BLaER1 (cell line): ENCODE data around the gene GIGYF2.

Source experiments
- H3K27ac ChIP-seq: shearing (Covaris generic); formaldehyde crosslinking; 2 replicates; pipeline ENCODE4 v1.8.1; 2022
- H3K27me3 ChIP-seq: shearing (Covaris generic); formaldehyde crosslinking; 2 replicates; pipeline ENCODE4 v1.8.1; 2022
- H3K36me3 ChIP-seq: shearing (Covaris generic); formaldehyde crosslinking; 2 replicates; pipeline ENCODE4 v1.8.1; 2022
- H3K4me1 ChIP-seq: shearing (Covaris generic); formaldehyde crosslinking; 2 replicates; pipeline ENCODE4 v1.8.1; 2022
- H3K4me2 ChIP-seq: shearing (Covaris generic); formaldehyde crosslinking; 2 replicates; pipeline ENCODE4 v1.8.1; 2022
- H3K4me3 ChIP-seq: shearing (Covaris generic); formaldehyde crosslinking; 2 replicates; pipeline ENCODE4 v1.8.1; 2022
- H3K9ac ChIP-seq: shearing (Covaris generic); formaldehyde crosslinking; 2 replicates; pipeline ENCODE4 v1.8.1; 2022
- H3K9me3 ChIP-seq: shearing (Covaris generic); formaldehyde crosslinking; 2 replicates; pipeline ENCODE4 v1.8.1; 2022
- H4K20me1 ChIP-seq: shearing (Covaris generic); formaldehyde crosslinking; 2 replicates; pipeline ENCODE4 v1.8.1; 2022
- Cebpa-rat ChIP-seq: shearing (Covaris generic); IDR thresholded peaks from 2 replicates; pipeline ENCODE4 v1.8.1; 2022

Gene GIGYF2

DNA sequence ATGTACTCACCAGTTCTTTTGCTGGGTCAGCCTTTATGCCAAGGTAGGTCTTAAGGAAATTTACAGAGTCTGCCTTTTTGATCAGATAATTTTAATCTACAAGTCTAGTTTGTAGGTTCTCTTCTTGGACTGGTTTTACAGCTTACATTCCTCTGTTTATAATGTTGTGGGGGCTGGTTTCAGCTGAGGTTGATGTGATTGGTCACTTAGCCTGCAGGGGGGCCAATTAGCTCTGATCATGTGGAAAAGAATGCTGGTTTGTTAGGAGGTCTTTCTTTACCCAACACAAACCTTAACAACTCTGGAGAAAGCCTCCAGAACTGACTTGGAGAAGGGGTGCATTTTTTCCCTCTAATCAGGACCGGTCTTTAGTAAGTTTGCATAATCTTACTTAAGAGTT is 79.3 kb downstream of the GIGYF2 start, which contains the start of gene KCNJ13:
KCNJ13 (minus strand) TSS at position 131 of the 400 bp plus-strand sequence. CDS start 5,203 bp downstream, outside the sequence.
- peaks cover 17% of the 10 kb centered on the region for H3K4me1 ChIP-seq
- no peak within 1 kb of the TSS for H3K4me2 ChIP-seq
- TF ChIP-seq Cebpa-rat, result no peak
- H3K4me3 ChIP-seq, result no peak within 1 kb of the TSS
- no peaks in the 10 kb centered on the region for H3K9me3 ChIP-seq
- peaks cover 35% of the 10 kb centered on the region; the same call in 1 of the 2 replicates for H3K36me3 ChIP-seq
- no peak within 1 kb of the TSS for H3K27ac ChIP-seq
- H4K20me1 ChIP-seq, result no peaks in the 10 kb centered on the region
- no peak within 1 kb of the TSS for H3K9ac ChIP-seq
- H3K27me3 ChIP-seq, result no peaks in the 10 kb centered on the region

DNA sequence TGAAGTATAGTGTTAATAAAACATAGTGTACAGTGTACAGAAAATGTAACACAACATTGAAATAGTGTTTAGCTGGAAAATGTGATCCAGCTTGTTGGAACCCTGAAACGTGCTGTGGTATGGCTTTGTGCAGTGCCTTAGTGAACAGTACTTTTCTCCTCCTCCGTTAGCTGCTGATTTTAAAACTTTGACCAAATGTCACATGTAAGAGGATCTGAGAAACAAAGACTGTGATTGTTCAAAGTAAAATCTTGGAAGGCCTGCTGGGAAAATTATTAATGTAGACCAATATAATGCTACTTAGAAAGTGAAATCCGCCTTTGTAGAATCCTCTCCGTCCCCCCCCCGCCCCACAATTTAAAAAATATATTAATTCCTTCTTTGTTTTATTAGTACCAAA is 80.1 kb downstream of the GIGYF2 start:
- Histone ChIP-seq H3K9me3 (no peaks in the 10 kb centered on the region), H3K4me3 (no peak overlapping the region), H3K27me3 (no peaks in the 10 kb centered on the region), H3K36me3 (peaks cover 35% of the 10 kb centered on the region; the same call in 1 of the 2 replicates), H4K20me1 (no peaks in the 10 kb centered on the region), H3K4me2 (no peak overlapping the region), H3K9ac (no peak overlapping the region), H3K27ac (no peak overlapping the region), H3K4me1 (peaks cover 9% of the 10 kb centered on the region)
- TF ChIP-seq Cebpa-rat, result no peak

GRCh38 chr2:232779465-232779864 is 82.3 kb downstream of the GIGYF2 start:
- TF ChIP-seq Cebpa-rat, result no peak
- H3K9me3 ChIP-seq, result no peaks in the 10 kb centered on the region
- H3K27me3 ChIP-seq, result no peaks in the 10 kb centered on the region
- no peak overlapping the region for H3K27ac ChIP-seq
- H3K36me3 ChIP-seq, result peaks cover 36% of the 10 kb centered on the region
- H3K9ac ChIP-seq, result no peak overlapping the region
- no peaks in the 10 kb centered on the region for H3K4me1 ChIP-seq
- H3K4me2 ChIP-seq, result no peak overlapping the region
- no peak overlapping the region for H3K4me3 ChIP-seq
- H4K20me1 ChIP-seq, result no peaks in the 10 kb centered on the region

DNA sequence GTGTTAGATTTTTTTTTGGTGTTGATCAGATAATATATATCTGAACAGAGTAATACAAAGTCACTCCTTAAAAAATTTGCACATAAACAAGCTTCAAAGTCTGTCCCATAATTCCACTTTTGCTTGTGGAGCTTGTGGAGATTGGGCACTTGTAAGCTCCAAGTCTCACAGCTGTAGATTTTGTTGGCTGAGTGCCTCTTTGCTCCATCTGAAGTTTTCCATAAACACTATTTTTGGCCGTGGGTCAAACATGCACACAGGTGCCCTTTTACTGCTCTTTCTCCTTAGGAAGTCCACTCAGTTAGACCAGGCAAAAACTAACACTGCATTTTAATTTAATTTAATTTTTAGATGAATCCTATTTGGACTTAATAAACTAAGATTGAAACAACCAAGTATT is 82.8 kb downstream of the GIGYF2 start:
- H3K4me1 ChIP-seq, result no peaks in the 10 kb centered on the region
- no peaks in the 10 kb centered on the region for H3K27me3 ChIP-seq
- no peak overlapping the region for H3K4me3 ChIP-seq
- no peak overlapping the region for H3K27ac ChIP-seq
- H3K9me3 ChIP-seq, result no peaks in the 10 kb centered on the region
- peaks cover 40% of the 10 kb centered on the region for H3K36me3 ChIP-seq
- H4K20me1 ChIP-seq, result no peaks in the 10 kb centered on the region
- H3K4me2 ChIP-seq, result no peak overlapping the region
- H3K9ac ChIP-seq, result no peak overlapping the region
- no peak for TF ChIP-seq Cebpa-rat

DNA sequence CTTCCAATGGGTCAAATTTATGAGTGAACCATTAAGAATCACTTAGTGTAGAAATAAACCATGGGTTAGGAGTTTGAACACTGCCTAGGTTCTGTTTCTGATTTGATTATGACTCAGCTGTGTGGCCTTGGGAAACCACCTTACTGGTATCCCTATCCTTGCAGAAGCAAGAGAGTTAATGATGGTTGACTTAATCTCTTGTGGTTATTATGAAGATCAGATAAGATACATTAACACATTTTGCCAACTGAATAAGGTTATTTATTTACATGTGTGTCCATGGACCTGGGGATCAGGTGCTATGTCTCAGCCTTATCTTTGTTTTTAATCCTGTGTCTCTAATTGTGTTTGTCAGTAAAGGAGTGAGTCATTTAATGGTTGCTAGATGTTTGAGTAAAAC is 84.6 kb downstream of the GIGYF2 start:
- no peaks in the 10 kb centered on the region for H3K4me1 ChIP-seq
- H3K27ac ChIP-seq, result no peak overlapping the region
- H3K27me3 ChIP-seq, result no peaks in the 10 kb centered on the region
- H3K9me3 ChIP-seq, result no peaks in the 10 kb centered on the region
- no peak overlapping the region for H3K9ac ChIP-seq
- no peak overlapping the region for H3K4me3 ChIP-seq
- no peak for TF ChIP-seq Cebpa-rat
- peaks cover 48% of the 10 kb centered on the region for H3K36me3 ChIP-seq
- H3K4me2 ChIP-seq, result no peak overlapping the region
- H4K20me1 ChIP-seq, result no peaks in the 10 kb centered on the region

GRCh38 chr2:232783278-232783677 is 86.1 kb downstream of the GIGYF2 start:
- H3K27me3 ChIP-seq, result no peaks in the 10 kb centered on the region
- no peak overlapping the region for H3K27ac ChIP-seq
- H3K4me3 ChIP-seq, result no peak overlapping the region
- H3K4me2 ChIP-seq, result no peak overlapping the region
- H3K4me1 ChIP-seq, result no peaks in the 10 kb centered on the region
- no peak for TF ChIP-seq Cebpa-rat
- H3K36me3 ChIP-seq, result peaks cover 56% of the 10 kb centered on the region
- no peaks in the 10 kb centered on the region for H4K20me1 ChIP-seq
- no peak overlapping the region for H3K9ac ChIP-seq
- no peaks in the 10 kb centered on the region for H3K9me3 ChIP-seq

DNA sequence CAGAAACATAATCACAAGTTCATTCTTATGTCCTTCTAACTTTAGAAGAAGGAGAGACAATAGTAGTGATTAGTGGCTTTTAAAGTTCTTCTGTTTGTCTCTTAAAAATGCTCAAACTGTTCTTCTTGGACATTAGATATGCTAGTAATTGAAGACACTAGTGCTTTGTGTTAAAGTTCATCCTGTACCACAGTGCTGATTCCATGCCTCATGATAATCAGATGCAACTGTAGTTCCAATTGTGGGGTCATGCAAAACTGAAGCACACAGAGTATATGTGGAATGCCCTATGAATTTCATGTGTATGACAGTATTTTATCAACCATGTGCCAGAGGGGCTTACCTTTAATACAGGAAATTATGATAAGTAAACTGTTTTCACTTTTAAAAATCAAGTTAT is 90.7 kb downstream of the GIGYF2 start:
- no peaks in the 10 kb centered on the region for H3K9me3 ChIP-seq
- H3K4me3 ChIP-seq, result no peak overlapping the region
- H3K4me1 ChIP-seq, result no peaks in the 10 kb centered on the region
- no peaks in the 10 kb centered on the region for H4K20me1 ChIP-seq
- TF ChIP-seq Cebpa-rat, result no peak
- H3K9ac ChIP-seq, result no peak overlapping the region
- H3K27me3 ChIP-seq, result no peaks in the 10 kb centered on the region
- no peak overlapping the region for H3K27ac ChIP-seq
- H3K4me2 ChIP-seq, result no peak overlapping the region
- peaks cover 80% of the 10 kb centered on the region for H3K36me3 ChIP-seq

GRCh38 chr2:232789082-232789481 is 92.0 kb downstream of the GIGYF2 start:
- TF ChIP-seq Cebpa-rat, result no peak
- Histone ChIP-seq H3K36me3 (peaks cover 87% of the 10 kb centered on the region), H3K4me1 (no peaks in the 10 kb centered on the region), H4K20me1 (no peaks in the 10 kb centered on the region), H3K27ac (no peak overlapping the region), H3K4me2 (no peak overlapping the region), H3K9ac (no peak overlapping the region), H3K27me3 (no peaks in the 10 kb centered on the region), H3K4me3 (no peak overlapping the region), H3K9me3 (no peaks in the 10 kb centered on the region)

- H3K36me3 ChIP-seq, result peaks cover 95% of the 10 kb centered on the region
- H4K20me1 ChIP-seq, result no peaks in the 10 kb centered on the region
- no peak overlapping the region for H3K4me2 ChIP-seq
- H3K9ac ChIP-seq, result no peak overlapping the region
- H3K4me3 ChIP-seq, result no peak overlapping the region
- no peaks in the 10 kb centered on the region for H3K4me1 ChIP-seq
- no peak for TF ChIP-seq Cebpa-rat
- no peaks in the 10 kb centered on the region for H3K27me3 ChIP-seq
- H3K27ac ChIP-seq, result no peak overlapping the region
- H3K9me3 ChIP-seq, result no peaks in the 10 kb centered on the region
Measured at GRCh38 chr2:232791518-232791917, 94.4 kb downstream of the GIGYF2 start.

- no peaks in the 10 kb centered on the region for H3K9me3 ChIP-seq
- H3K27ac ChIP-seq, result no peak overlapping the region
- H3K4me2 ChIP-seq, result no peak overlapping the region
- peaks cover 94% of the 10 kb centered on the region for H3K36me3 ChIP-seq
- no peak overlapping the region for H3K9ac ChIP-seq
- no peak for TF ChIP-seq Cebpa-rat
- no peaks in the 10 kb centered on the region for H3K4me1 ChIP-seq
- H3K27me3 ChIP-seq, result no peaks in the 10 kb centered on the region
- H4K20me1 ChIP-seq, result no peaks in the 10 kb centered on the region
- no peak overlapping the region for H3K4me3 ChIP-seq
Measured at GRCh38 chr2:232793271-232793670, 96.1 kb downstream of the GIGYF2 start.

GRCh38 chr2:232794981-232795380 is 97.8 kb downstream of the GIGYF2 start:
- H3K4me3 ChIP-seq, result no peak overlapping the region
- H3K4me1 ChIP-seq, result no peaks in the 10 kb centered on the region
- no peak overlapping the region for H3K9ac ChIP-seq
- H3K4me2 ChIP-seq, result no peak overlapping the region
- no peaks in the 10 kb centered on the region for H3K9me3 ChIP-seq
- H3K27ac ChIP-seq, result no peak overlapping the region
- TF ChIP-seq Cebpa-rat, result no peak
- no peaks in the 10 kb centered on the region for H4K20me1 ChIP-seq
- peaks cover 92% of the 10 kb centered on the region for H3K36me3 ChIP-seq
- H3K27me3 ChIP-seq, result no peaks in the 10 kb centered on the region
